Heart right ventricle (tissue), 16 donors: ENCODE measurements around the gene FCER1G. TPM values are rescaled to one million over a fixed set of nuclear protein-coding genes. Genes with fewer than 3 reads are reported as not detected.

Source experiments
- ATAC-seq, 8 donors: fragments of 200-7000 bp; cut with Tn5 transposase; one replicate each; pipeline ENCODE4 v1.9.1; 2020; ENCODE audit warnings: mild to moderate bottlenecking in 8 of 8, moderate library complexity in 8 of 8, moderate number of reproducible peaks in 1 of 8
- DNase-seq, 2 donors: peaks; one replicate each; pipeline ENCODE4 v3.0.0-alpha.2; 2020
- H3K27ac ChIP-seq, 10 donors: fragments of 200-600 bp; sonication (generic) in 2 of 10; one replicate each; pipeline versions ENCODE4 v1.5.0 to v1.8.0; 2020 to 2022; ENCODE audit warnings: mild to moderate bottlenecking in 3 of 10
- H3K27me3 ChIP-seq, 7 donors: fragments of 200-600 bp; one replicate each; pipeline ENCODE4 v1.8.0; 2021 to 2022; ENCODE audit warnings: mild to moderate bottlenecking in 2 of 7
- H3K36me3 ChIP-seq, 9 donors: fragments of 200-600 bp; sonication (generic) in 1 of 9; one replicate each; pipeline versions ENCODE4 v1.5.0 to v1.8.0; 2020 to 2022; ENCODE audit warnings: mild to moderate bottlenecking in 2 of 9
- H3K4me1 ChIP-seq, 9 donors: fragments of 200-600 bp; sonication (generic) in 1 of 9; one replicate each; pipeline versions ENCODE4 v1.5.0 to v1.8.0; 2020 to 2022; ENCODE audit warnings: mild to moderate bottlenecking in 4 of 9
- H3K4me3 ChIP-seq, 10 donors: fragments of 200-600 bp; sonication (generic) in 2 of 10; one replicate each; pipeline versions ENCODE4 v1.5.0 to v1.8.0; 2020 to 2022; ENCODE audit warnings: mild to moderate bottlenecking in 7 of 10, moderate library complexity in 2 of 10
- H3K9me3 ChIP-seq, 11 donors: fragments of 200-600 bp in 10 of 11; sonication (generic) in 2 of 11; one replicate each; pipeline versions ENCODE4 v1.5.0 to v1.8.0; 2013 to 2022; ENCODE audit warnings: mild to moderate bottlenecking in 2 of 11, control low read depth in 1 of 11, moderate library complexity in 1 of 11
- WGBS, 2 donors: extraction: QIAGEN DNeasy Blood & Tissue Kit; methylation state at CpG; one replicate each; pipeline ENCODE4 v1.1.7; 2013; ENCODE audit warnings: inconsistent platforms in 1 of 2; 5-methylcytosine and 5-hydroxymethylcytosine counted together
- intact Hi-C, 10 donors: fragments of 100-400 bp; cut with DNase I; formaldehyde crosslinking; loops; one replicate each; pipeline versions ENCODE4 v1.11.1 to v1.14.2; 2022
- polyA plus RNA-seq, 2 donors: library from polyadenylated mRNA; stranded (reverse); fragments of 200-250 nt; gene quantifications; one replicate each; pipeline ENCODE4 v1.2.3, GENCODE V29; 2013
- total RNA-seq, 10 donors: library from RNA; stranded (reverse); fragmentation: NEBNext Ultra II Directional in 3 of 10; extraction: Animal tissue kit (Norgen Biotek cat#: 25700) in 3 of 10; gene quantifications; one replicate each; pipeline versions ENCODE4 v1.2.1 to v1.2.4, GENCODE V29; 2021 to 2023
- TF ChIP-seq, protein P1 (sequence below), 9 donors: fragments of 200-600 bp; sonication (generic) in 2 of 9; IDR thresholded peaks; one replicate each; pipeline versions ENCODE4 v1.5.0 to v1.8.0; 2021 to 2022; ENCODE audit warnings: antibody characterized with exemption in 9 of 9, mild to moderate bottlenecking in 5 of 9, moderate library complexity in 1 of 9
- donor health status: Arrhythmogenic right ventricular cardiomyopathy.
- donor health status: ischemic (EF 13 %, LVEDD 7.1; RV severe dilation, severe dysfunction).
- donor health status: healthy with polysubstance abuse.
- donor health status: DM: no; HTN: yes; CAD: no.
- donor health status: DM: no; HTN: no; CAD: no.
- donor health status: ischemic (EF 25% LVEDD 6.9; RV normal size, moderate dysfunction).
- donor health status: ischemic (EF 25% LVEDD 5.7; RV mildly dilated, moderate dysfunction).
- donor health status: healthy.
- donor health status: DM: yes; HTN: yes; CAD: no.
- donor health status: Ischemic cardiomyopathy.
- donor health status: ischemic (EF 35%, LVEDD 5.7; RV mildly dilated, moderate dysfunction).
- donor health status: nonischemic (EF 11% LVEDD 7.7; RV severe dilation, severe dysfunction).
- donor health status: DM: yes; HTN: yes; CAD: no.
- donor health status: PGD.
- donor health status: ischemic (EF 29% LVEDD 5.4; RV normal size, mild dysfunction).
- donor health status: nonischemic (EF 23%, LVEDD 6.1; RV moderate dilation, normal function).

The FCER1G gene
- total and polyA plus RNA-seq, 12 donors, result 2.0 to 65.8 (median 11.5) TPM

DNA sequence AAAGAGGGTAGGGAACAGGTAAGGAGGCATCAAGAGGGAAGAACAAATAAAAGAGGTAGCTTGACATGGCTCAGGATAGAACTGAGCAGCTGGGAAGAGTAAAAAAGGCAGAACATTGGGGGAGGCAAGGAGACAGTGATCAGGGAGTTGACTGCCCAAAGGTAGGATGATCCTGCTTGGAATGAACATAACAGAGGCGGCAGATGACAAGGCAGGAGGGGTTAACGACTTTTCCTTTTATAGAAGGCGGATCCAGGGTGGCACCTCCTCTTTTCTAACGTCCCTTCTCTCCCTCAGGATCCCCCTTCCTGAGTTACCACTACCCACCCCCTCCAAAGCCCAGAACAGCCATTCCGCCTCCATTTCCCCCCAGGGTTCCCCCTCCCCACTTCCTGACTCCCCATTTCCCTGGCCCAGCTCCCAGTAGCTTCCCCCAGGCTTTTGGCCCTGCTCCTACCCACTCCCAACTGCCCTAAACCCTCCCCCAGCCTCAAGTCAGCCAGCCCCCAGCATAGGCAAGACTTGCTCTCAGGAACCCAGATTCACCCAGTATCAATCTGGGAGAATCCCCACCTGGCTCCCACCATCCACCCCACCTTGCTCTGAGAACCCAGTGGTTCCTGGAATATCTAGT, 15.5 kb upstream of the FCER1G start:
- WGBS, 2 donors, result 33 to 38% methylated on average over 5 of the region's 5 CpGs
- TF ChIP-seq, protein P1, sequence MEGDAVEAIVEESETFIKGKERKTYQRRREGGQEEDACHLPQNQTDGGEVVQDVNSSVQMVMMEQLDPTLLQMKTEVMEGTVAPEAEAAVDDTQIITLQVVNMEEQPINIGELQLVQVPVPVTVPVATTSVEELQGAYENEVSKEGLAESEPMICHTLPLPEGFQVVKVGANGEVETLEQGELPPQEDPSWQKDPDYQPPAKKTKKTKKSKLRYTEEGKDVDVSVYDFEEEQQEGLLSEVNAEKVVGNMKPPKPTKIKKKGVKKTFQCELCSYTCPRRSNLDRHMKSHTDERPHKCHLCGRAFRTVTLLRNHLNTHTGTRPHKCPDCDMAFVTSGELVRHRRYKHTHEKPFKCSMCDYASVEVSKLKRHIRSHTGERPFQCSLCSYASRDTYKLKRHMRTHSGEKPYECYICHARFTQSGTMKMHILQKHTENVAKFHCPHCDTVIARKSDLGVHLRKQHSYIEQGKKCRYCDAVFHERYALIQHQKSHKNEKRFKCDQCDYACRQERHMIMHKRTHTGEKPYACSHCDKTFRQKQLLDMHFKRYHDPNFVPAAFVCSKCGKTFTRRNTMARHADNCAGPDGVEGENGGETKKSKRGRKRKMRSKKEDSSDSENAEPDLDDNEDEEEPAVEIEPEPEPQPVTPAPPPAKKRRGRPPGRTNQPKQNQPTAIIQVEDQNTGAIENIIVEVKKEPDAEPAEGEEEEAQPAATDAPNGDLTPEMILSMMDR (IDR thresholded peaks at IDR 0.05), result no peak
- H3K36me3 ChIP-seq, result peaks cover 0 to 35% (median 4%) of the 10 kb centered on the region in 9 donors
- no peaks in the 10 kb centered on the region for H3K9me3 ChIP-seq
- intact Hi-C loops, result loop anchor here in 4 of 10 donors (10.0 kb wide), 1 partner anchor 185 kb away; no protein-coding TSS in a partner anchor
- H3K4me3 ChIP-seq, result peak overlapping the region in 2 of 10 donors; percentile 60 to 67
- peaks cover 44 to 89% (median 79%) of the 10 kb centered on the region in 9 donors for H3K4me1 ChIP-seq
- H3K27me3 ChIP-seq, result no peaks in the 10 kb centered on the region
- peak overlapping the region; percentile 93 to 100 (median 98) for H3K27ac ChIP-seq
- ATAC-seq (no peak), DNase-seq (no peak)

DNA sequence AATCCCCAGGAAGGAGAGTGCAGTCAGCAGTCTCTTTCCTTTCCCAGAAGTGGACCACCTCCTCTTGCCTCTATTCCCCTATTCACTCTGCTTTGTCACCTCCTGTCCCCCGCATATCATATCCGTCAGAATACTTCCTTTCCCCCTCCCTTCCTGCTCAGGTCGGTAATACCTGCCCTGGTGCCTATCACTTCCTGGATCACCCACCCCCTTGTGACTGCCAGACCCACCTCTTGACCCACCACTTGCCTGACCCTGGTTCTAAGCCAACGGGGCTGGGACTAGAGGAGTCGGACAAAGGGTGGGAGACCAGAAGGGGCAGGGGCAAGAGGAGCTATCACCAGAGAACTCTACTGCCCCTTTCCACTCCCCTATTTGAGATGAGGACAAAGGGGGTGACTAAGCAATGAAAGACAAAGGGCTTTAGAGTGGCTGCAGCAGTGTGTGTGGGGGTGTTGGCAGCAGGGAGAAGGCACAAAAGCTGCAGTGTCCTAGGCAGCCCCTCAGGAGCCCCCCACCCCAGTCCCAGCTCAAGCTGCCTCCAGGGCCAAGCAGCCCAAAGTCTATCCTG, 14.6 kb upstream of the FCER1G start:
- peaks cover 44 to 89% (median 79%) of the 10 kb centered on the region in 9 donors for H3K4me1 ChIP-seq
- peaks cover 0 to 35% (median 4%) of the 10 kb centered on the region in 9 donors for H3K36me3 ChIP-seq
- 41 to 50% methylated on average over 5 of the region's 5 CpGs for WGBS, 2 donors
- peak overlapping the region; percentile 93 to 100 (median 98) for H3K27ac ChIP-seq
- H3K27me3 ChIP-seq, result no peaks in the 10 kb centered on the region
- DNase-seq, result no peak
- peak in 1 of 8 donors; percentile 1 for ATAC-seq
- TF ChIP-seq, protein P1 (IDR thresholded peaks at IDR 0.05), result no peak
- H3K4me3 ChIP-seq, result peak overlapping the region in 5 of 10 donors; percentile 72 to 94 (median 81)
- intact Hi-C loops, result no loop called here
- no peaks in the 10 kb centered on the region for H3K9me3 ChIP-seq

DNA sequence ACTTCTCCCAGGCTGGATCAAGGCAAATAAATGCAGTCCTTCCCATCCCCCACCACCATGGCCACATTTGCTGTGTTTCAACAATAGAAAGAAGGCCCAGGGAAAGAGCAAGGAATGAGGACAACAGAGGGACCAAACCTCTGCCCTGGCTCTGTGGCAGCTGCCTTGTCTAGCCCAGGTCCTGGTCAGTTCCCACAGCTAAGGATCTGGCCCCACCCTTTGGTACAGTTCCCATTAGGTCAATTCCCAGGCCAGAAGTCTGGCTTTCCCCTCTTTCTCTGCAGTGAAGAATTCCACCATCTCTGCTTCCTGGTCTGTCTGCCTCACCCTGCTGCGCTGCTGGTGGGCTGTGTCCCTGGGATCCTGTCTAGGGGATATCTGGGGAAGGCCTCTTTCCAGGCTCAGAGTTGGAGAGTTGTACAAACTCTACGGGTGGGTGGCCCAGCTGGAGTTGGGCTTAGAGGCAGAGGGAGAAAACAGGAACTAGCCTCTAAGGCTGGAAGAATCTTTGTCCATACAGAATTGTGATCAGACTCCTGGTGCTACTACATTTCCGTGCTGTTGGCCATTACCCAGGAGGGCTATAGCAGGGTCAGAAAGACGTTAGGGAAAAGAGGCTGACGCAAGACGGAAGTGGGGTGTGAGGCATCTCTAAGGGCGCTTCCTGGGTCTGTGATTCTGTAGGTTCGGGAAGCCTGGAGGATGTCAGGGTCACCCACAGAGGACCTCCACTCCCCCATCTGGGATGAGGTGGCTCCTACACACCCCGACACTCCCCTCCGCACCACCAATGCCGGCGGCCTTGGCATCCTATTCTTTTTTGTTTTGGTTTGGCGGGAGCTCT, 13.9 kb upstream of the FCER1G start:
- H3K27me3 ChIP-seq, result no peaks in the 10 kb centered on the region
- H3K27ac ChIP-seq, result peak overlapping the region; percentile 93 to 100 (median 98)
- H3K9me3 ChIP-seq, result no peaks in the 10 kb centered on the region
- 31 to 51% methylated on average over 13 of the region's 13 CpGs for WGBS, 2 donors
- intact Hi-C loops, result no loop called here
- ATAC-seq (peak; percentile 36 to 73 (median 54)), DNase-seq (peak; percentile 47 to 88)
- H3K4me3 ChIP-seq, result peak overlapping the region; percentile 20 to 94 (median 85)
- peaks cover 0 to 37% (median 4%) of the 10 kb centered on the region in 9 donors for H3K36me3 ChIP-seq
- H3K4me1 ChIP-seq, result peaks cover 47 to 92% (median 80%) of the 10 kb centered on the region in 9 donors
- TF ChIP-seq, protein P1 (IDR thresholded peaks at IDR 0.05), result no peak
